Natural killer cell treated with Interleukin-12 subunit alpha and Interleukin-12 subunit beta and Interleukin-15 and Interleukin-18, amount 100 ng/mL, for 72 hours (primary cell): ENCODE measurements around the gene ZCCHC8. TPM values are rescaled to one million over a fixed set of nuclear protein-coding genes. Genes with fewer than 3 reads are reported as not detected.
"Not testable (repeated sequence)": the region's sequence is repeated elsewhere in the genome, so short reads cannot be mapped to it uniquely, and the experiment has no call there.

Source experiments
- ATAC-seq, 2 donors: fragments of 150-1000 bp; cut with Tn5 transposase in 1 of 2; sonication (Bioruptor Pico), chemical (Tn5 transposase) in 1 of 2; 2 replicates each; pipeline ENCODE4 v1.10.0; 2021
- DNase-seq: peaks from one replicate; pipeline ENCODE4 v3.0.0; 2022; ENCODE audit warnings: low spot score
- H3K27ac Mint-ChIP-seq, 2 donors: 1 replicate in 1 of 2; 2 replicates in 1 of 2; pipeline ENCODE4 v1.8.0; 2022; ENCODE audit warnings: mixed read lengths in 2 of 2, mild to moderate bottlenecking in 1 of 2, moderate library complexity in 1 of 2
- H3K27me3 Mint-ChIP-seq, 2 donors: 1 replicate in 1 of 2; 2 replicates in 1 of 2; pipeline ENCODE4 v1.8.0; 2022; ENCODE audit warnings: mixed read lengths in 2 of 2
- H3K36me3 Mint-ChIP-seq: one replicate; pipeline ENCODE4 v1.8.0; 2022; ENCODE audit warnings: mixed read lengths
- H3K4me1 Mint-ChIP-seq, 2 donors: 1 replicate in 1 of 2; 2 replicates in 1 of 2; pipeline ENCODE4 v1.8.0; 2022; ENCODE audit warnings: low read depth in 2 of 2, mixed read lengths in 2 of 2, mild to moderate bottlenecking in 1 of 2
- H3K4me3 Mint-ChIP-seq: one replicate; pipeline ENCODE4 v1.8.0; 2022; ENCODE audit warnings: mixed read lengths
- H3K9me3 Mint-ChIP-seq: 2 replicates; pipeline ENCODE4 v1.8.0; 2022; ENCODE audit warnings: mixed read lengths
- total RNA-seq, 2 donors: library from RNA; stranded (reverse); gene quantifications; one replicate each; pipeline ENCODE4 v1.2.3, GENCODE V29; 2022

ZCCHC8 gene
- total RNA-seq, 2 donors from 2014 or later: 37.0 to 42.7 TPM

GRCh38 chr12:122501489-122501989 lies 807 bp upstream of the ZCCHC8 start:
- ATAC-seq: no peak
- Mint-ChIP-seq H3K9me3 (no peaks in the 10 kb centered on the region), H3K4me3 (peak overlapping the region; percentile 93), H3K27me3 (no peaks in the 10 kb centered on the region), H3K27ac (peak overlapping the region; percentile 92 to 97), H3K4me1 (peaks cover 33 to 37% of the 10 kb centered on the region in 2 donors), H3K36me3 (peaks cover 12% of the 10 kb centered on the region)
- DNase-seq: no peak

GRCh38 chr12:122499991-122500684 lies 594 bp downstream of the ZCCHC8 start:
- Mint-ChIP-seq H3K4me3 (peak overlapping the region; percentile 93), H3K27me3 (no peaks in the 10 kb centered on the region), H3K4me1 (peaks cover 28 to 29% of the 10 kb centered on the region in 2 donors), H3K9me3 (no peaks in the 10 kb centered on the region), H3K27ac (peak overlapping the region; percentile 92 to 97), H3K36me3 (peaks cover 7% of the 10 kb centered on the region)
- DNase-seq: peak; percentile 67
- peak; percentile 34 to 47 for ATAC-seq

- H3K4me1 Mint-ChIP-seq: peaks cover 10 to 18% of the 10 kb centered on the region in 2 donors
- H3K9me3 Mint-ChIP-seq: no peaks in the 10 kb centered on the region
- peaks cover 28% of the 10 kb centered on the region for H3K36me3 Mint-ChIP-seq
- DNase-seq (no peak), ATAC-seq (no peak)
- H3K27ac Mint-ChIP-seq: no peak overlapping the region
- H3K4me3 Mint-ChIP-seq: no peak overlapping the region
- H3K27me3 Mint-ChIP-seq: no peaks in the 10 kb centered on the region
Measured at GRCh38 chr12:122495258-122495657, 5.5 kb downstream of the ZCCHC8 start.

- not testable (repeated sequence) for H3K4me3 Mint-ChIP-seq, H3K4me1 Mint-ChIP-seq, H3K9me3 Mint-ChIP-seq, DNase-seq, ATAC-seq, H3K27ac Mint-ChIP-seq, H3K27me3 Mint-ChIP-seq
- H3K36me3 Mint-ChIP-seq: peaks cover 32% of the 10 kb centered on the region
Measured at GRCh38 chr12:122493222-122493621, 7.5 kb downstream of the ZCCHC8 start.

- H3K27me3 Mint-ChIP-seq: no peaks in the 10 kb centered on the region
- H3K4me1 Mint-ChIP-seq: peaks cover 0 to 6% of the 10 kb centered on the region in 2 donors
- H3K4me3 Mint-ChIP-seq: no peak overlapping the region
- DNase-seq: no peak
- no peak overlapping the region for H3K27ac Mint-ChIP-seq
- no peak for ATAC-seq
- H3K9me3 Mint-ChIP-seq: no peaks in the 10 kb centered on the region
- H3K36me3 Mint-ChIP-seq: peaks cover 35% of the 10 kb centered on the region
Measured at GRCh38 chr12:122491991-122492390, 8.7 kb downstream of the ZCCHC8 start.

- Mint-ChIP-seq H3K4me1 (peaks cover 6 to 8% of the 10 kb centered on the region in 2 donors), H3K27me3 (no peaks in the 10 kb centered on the region), H3K27ac (no peak overlapping the region), H3K36me3 (peaks cover 49% of the 10 kb centered on the region), H3K4me3 (no peak overlapping the region), H3K9me3 (no peaks in the 10 kb centered on the region)
- DNase-seq (no peak), ATAC-seq (no peak)
Measured at GRCh38 chr12:122489038-122489437, 11.7 kb downstream of the ZCCHC8 start.

GRCh38 chr12:122487807-122488206 lies 12.9 kb downstream of the ZCCHC8 start:
- not testable (repeated sequence) for H3K27ac Mint-ChIP-seq, DNase-seq, ATAC-seq, H3K9me3 Mint-ChIP-seq, H3K27me3 Mint-ChIP-seq, H3K4me3 Mint-ChIP-seq
- H3K4me1 Mint-ChIP-seq: peaks cover 6 to 11% of the 10 kb centered on the region in 2 donors
- H3K36me3 Mint-ChIP-seq: peaks cover 55% of the 10 kb centered on the region

GRCh38 chr12:122486805-122487426 lies 13.8 kb downstream of the ZCCHC8 start:
- Mint-ChIP-seq H3K27me3 (no peaks in the 10 kb centered on the region), H3K4me1 (peaks cover 6 to 11% of the 10 kb centered on the region in 2 donors), H3K4me3 (no peak overlapping the region), H3K27ac (peak overlapping the region in 1 of 2 donors; percentile 15), H3K9me3 (no peaks in the 10 kb centered on the region), H3K36me3 (peaks cover 51% of the 10 kb centered on the region)
- DNase-seq: no peak
- no peak for ATAC-seq

GRCh38 chr12:122486360-122486759 lies 14.4 kb downstream of the ZCCHC8 start:
- H3K27me3 Mint-ChIP-seq, DNase-seq, ATAC-seq, H3K4me3 Mint-ChIP-seq, H3K27ac Mint-ChIP-seq, H3K9me3 Mint-ChIP-seq: not testable (repeated sequence)
- H3K36me3 Mint-ChIP-seq: peaks cover 48% of the 10 kb centered on the region
- peaks cover 6 to 11% of the 10 kb centered on the region in 2 donors for H3K4me1 Mint-ChIP-seq

- not testable (repeated sequence) for H3K4me3 Mint-ChIP-seq, H3K27ac Mint-ChIP-seq, H3K9me3 Mint-ChIP-seq, H3K27me3 Mint-ChIP-seq, ATAC-seq, DNase-seq
- peaks cover 0 to 11% of the 10 kb centered on the region in 2 donors for H3K4me1 Mint-ChIP-seq
- peaks cover 41% of the 10 kb centered on the region for H3K36me3 Mint-ChIP-seq
Measured at GRCh38 chr12:122484385-122484784, 16.3 kb downstream of the ZCCHC8 start.

GRCh38 chr12:122483969-122484368 lies 16.8 kb downstream of the ZCCHC8 start:
- peaks cover 0 to 11% of the 10 kb centered on the region in 2 donors for H3K4me1 Mint-ChIP-seq
- H3K9me3 Mint-ChIP-seq: no peaks in the 10 kb centered on the region
- no peak for ATAC-seq
- H3K36me3 Mint-ChIP-seq: peaks cover 37% of the 10 kb centered on the region
- DNase-seq: no peak
- no peak overlapping the region for H3K27ac Mint-ChIP-seq
- H3K4me3 Mint-ChIP-seq: no peak overlapping the region
- no peaks in the 10 kb centered on the region for H3K27me3 Mint-ChIP-seq

- Mint-ChIP-seq H3K36me3 (peaks cover 42% of the 10 kb centered on the region), H3K4me1 (peaks cover 0 to 11% of the 10 kb centered on the region in 2 donors), H3K9me3 (no peaks in the 10 kb centered on the region), H3K27me3 (no peaks in the 10 kb centered on the region), H3K4me3 (no peak overlapping the region), H3K27ac (no peak overlapping the region)
- no peak for ATAC-seq
- DNase-seq: no peak
Measured at GRCh38 chr12:122481861-122482260, 18.9 kb downstream of the ZCCHC8 start.

- Mint-ChIP-seq H3K9me3 (no peaks in the 10 kb centered on the region), H3K27me3 (no peaks in the 10 kb centered on the region), H3K4me1 (peaks cover 3 to 8% of the 10 kb centered on the region in 2 donors), H3K36me3 (peaks cover 41% of the 10 kb centered on the region), H3K4me3 (no peak overlapping the region), H3K27ac (no peak overlapping the region)
- ATAC-seq: no peak
- no peak for DNase-seq
Measured at GRCh38 chr12:122480753-122481152, 20.0 kb downstream of the ZCCHC8 start.

GRCh38 chr12:122474324-122474716 lies 26.4 kb downstream of the ZCCHC8 start:
- no peak overlapping the region for H3K4me3 Mint-ChIP-seq
- H3K27ac Mint-ChIP-seq: no peak overlapping the region
- ATAC-seq (no peak), DNase-seq (no peak)
- peaks cover 36% of the 10 kb centered on the region for H3K36me3 Mint-ChIP-seq
- no peaks in the 10 kb centered on the region for H3K9me3 Mint-ChIP-seq
- H3K4me1 Mint-ChIP-seq: peaks cover 5 to 13% of the 10 kb centered on the region in 2 donors
- H3K27me3 Mint-ChIP-seq: no peaks in the 10 kb centered on the region
